ENCODE measurements around the gene SCUBE1. TPM values are rescaled to one million over a fixed set of nuclear protein-coding genes. Genes with fewer than 3 reads are reported as not detected.

Gene SCUBE1
- total and polyA plus RNA-seq, 5 donors = 0.03 to 1.3 (median 0.33) TPM; not detected in 1

- Histone ChIP-seq H3K27me3 (ENCODE audit: control insufficient read depth, insufficient read depth) (no peaks in the 10 kb centered on the region), H3K9me3 (ENCODE audit: control insufficient read depth, low read length) (no peaks in the 10 kb centered on the region), H3K4me3 (ENCODE audit: low read length) (no peak overlapping the region), H3K4me1 (ENCODE audit: control insufficient read depth, insufficient read depth, low read length) (peaks cover 6% of the 10 kb centered on the region), H3K27ac (ENCODE audit: low read length) (no peak overlapping the region)
- intact Hi-C loops (cut with DNase I) = no loop called here
- WGBS = 52% methylated on average over 6 of the region's 6 CpGs
- DNase-seq (peak in 1 of 3 donors; percentile 66), ATAC-seq (no peak)
Measured at GRCh38 chr22:43148581-43148980, 194.6 kb downstream of the SCUBE1 start.

GRCh38 chr22:43147821-43148220, 195.4 kb downstream of the SCUBE1 start:
- no peak overlapping the region for H3K4me3 ChIP-seq (ENCODE audit: low read length)
- peaks cover 6% of the 10 kb centered on the region for H3K4me1 ChIP-seq (ENCODE audit: control insufficient read depth, insufficient read depth, low read length)
- no peak overlapping the region for H3K27ac ChIP-seq (ENCODE audit: low read length)
- no peaks in the 10 kb centered on the region for H3K27me3 ChIP-seq (ENCODE audit: control insufficient read depth, insufficient read depth)
- ATAC-seq (no peak), DNase-seq (peak in 1 of 3 donors; percentile 69)
- no peaks in the 10 kb centered on the region for H3K9me3 ChIP-seq (ENCODE audit: control insufficient read depth, low read length)
- 56% methylated on average over 8 of the region's 8 CpGs for WGBS
- intact Hi-C loops (cut with DNase I) = no loop called here

Other genes with a start within 250 kb of the SCUBE1 start
- under 1 TPM in 3 of 4 donors, not detected in 1; 0.31 to 0.34 (median 0.32) TPM for gene BIK, start 232.6 kb downstream of the SCUBE1 start, total RNA-seq
- gene BIK, start 232.6 kb downstream of the SCUBE1 start, polyA plus RNA-seq = 0.52 TPM
- gene MCAT, start 200.0 kb downstream of the SCUBE1 start, total RNA-seq = 10 to 100 TPM; 12.5 to 13.8 (median 13.6) TPM
- 14.5 TPM for gene MCAT, start 200.0 kb downstream of the SCUBE1 start, polyA plus RNA-seq
- 100 to 1,000 TPM in 1 of 4 donors, 10 to 100 TPM in 3; 69.6 to 102 (median 93.0) TPM for gene TSPO, start 191.8 kb downstream of the SCUBE1 start, total RNA-seq
- gene TSPO, start 191.8 kb downstream of the SCUBE1 start, polyA plus RNA-seq = 152 TPM
- gene TTLL12, start 156.2 kb downstream of the SCUBE1 start, total RNA-seq = 10 to 100 TPM in 3 of 4 donors, 1 to 10 TPM in 1; 6.9 to 11.0 (median 10.5) TPM
- 7.8 TPM for gene TTLL12, start 156.2 kb downstream of the SCUBE1 start, polyA plus RNA-seq
- under 1 TPM in 1 of 4 donors, not detected in 3; 0.38 TPM for gene MPPED1, start 68.6 kb upstream of the SCUBE1 start, total RNA-seq
- 0.05 TPM for gene MPPED1, start 68.6 kb upstream of the SCUBE1 start, polyA plus RNA-seq

All from right cardiac atrium (tissue), 5 donors.